SU-DHL-6 (cell line): Measurements from ENCODE around the gene TRDN.

Experiments used
- H2AFZ ChIP-seq: fragments of 200-600 bp; sonication (generic); 2 replicates; pipeline ENCODE4 v1.6.1; 2014; ENCODE audit warnings: low read depth, mild to moderate bottlenecking, moderate library complexity, mixed read lengths, antibody characterized with exemption, low read length; ENCODE audit not compliant: severe bottlenecking
- H3F3A ChIP-seq: fragments of 200-600 bp; shearing (Covaris generic); 2 replicates; pipeline ENCODE4 v1.6.0; 2016; ENCODE audit warnings: antibody characterized with exemption, mild to moderate bottlenecking; ENCODE audit not compliant: insufficient read depth
- H3K27ac ChIP-seq: fragments of 200-600 bp; sonication (generic); 2 replicates; pipeline ENCODE4 v1.5.1; 2016; ENCODE audit warnings: low read depth, mild to moderate bottlenecking, low read length, moderate library complexity, mixed read lengths
- H3K27me3 ChIP-seq: fragments of 200-600 bp; sonication (generic), shearing (Covaris generic); 2 replicates; pipeline ENCODE4 v1.6.0; 2014; ENCODE audit warnings: mild to moderate bottlenecking, low read length
- H3K36me3 ChIP-seq: fragments of 200-600 bp; sonication (generic); 2 replicates; pipeline ENCODE4 v1.6.1; 2014; ENCODE audit warnings: mild to moderate bottlenecking, low read length, mixed read lengths
- H3K4me2 ChIP-seq: fragments of 300-600, 200-600 bp; shearing (Covaris generic), sonication (generic); 2 replicates; pipeline ENCODE4 v1.6.0; 2014; ENCODE audit warnings: low read length, low read depth, mild to moderate bottlenecking; ENCODE audit not compliant: poor library complexity, severe bottlenecking
- H3K4me3 ChIP-seq: fragments of 200-600 bp; sonication (generic); 2 replicates; pipeline ENCODE4 v1.5.1; 2014; ENCODE audit warnings: antibody characterized with exemption, low read length, mild to moderate bottlenecking, mixed read lengths; ENCODE audit not compliant: insufficient read depth, poor library complexity, severe bottlenecking
- H3K79me2 ChIP-seq: fragments of 200-600 bp; sonication (generic); 2 replicates; pipeline ENCODE4 v1.6.1; 2014; ENCODE audit warnings: mild to moderate bottlenecking, low read length, moderate library complexity; ENCODE audit not compliant: insufficient read depth
- H3K9ac ChIP-seq: fragments of 200-600 bp; sonication (generic); 2 replicates; pipeline ENCODE4 v1.7.0; 2014; ENCODE audit warnings: mild to moderate bottlenecking, low read length
- H3K9me2 ChIP-seq: fragments of 200-600 bp; sonication (generic); replicated peaks from 2 replicates; pipeline ENCODE4 v1.6.1; 2014; ENCODE audit warnings: low read length; ENCODE audit not compliant: insufficient read depth
- H3K9me3 ChIP-seq: fragments of 200-600 bp; sonication (generic); 2 replicates; pipeline ENCODE4 v1.6.1; 2014; ENCODE audit warnings: low read length, mixed read lengths; ENCODE audit not compliant: insufficient read depth
- H4K20me1 ChIP-seq: fragments of 200-600 bp; sonication (generic); 2 replicates; pipeline ENCODE4 v1.6.1; 2014; ENCODE audit warnings: low read depth, mild to moderate bottlenecking, antibody characterized with exemption, low read length, moderate library complexity, mixed read lengths
- CTCF ChIP-seq: fragments of 200-600 bp; sonication (generic); IDR thresholded peaks from one replicate; pipeline ENCODE4 v1.5.1; 2017; ENCODE audit warnings: antibody characterized with exemption, mild to moderate bottlenecking, low read length, moderate library complexity; ENCODE audit not compliant: insufficient read depth, poor library complexity, severe bottlenecking
- EZH2phosphoT487 ChIP-seq: fragments of 200-600 bp; sonication (generic), shearing (Covaris generic); conservative IDR thresholded peaks from 2 replicates; pipeline ENCODE4 v1.6.1; 2018; ENCODE audit warnings: mild to moderate bottlenecking, antibody characterized with exemption, low read length, moderate library complexity, mixed read lengths

Gene TRDN

DNA sequence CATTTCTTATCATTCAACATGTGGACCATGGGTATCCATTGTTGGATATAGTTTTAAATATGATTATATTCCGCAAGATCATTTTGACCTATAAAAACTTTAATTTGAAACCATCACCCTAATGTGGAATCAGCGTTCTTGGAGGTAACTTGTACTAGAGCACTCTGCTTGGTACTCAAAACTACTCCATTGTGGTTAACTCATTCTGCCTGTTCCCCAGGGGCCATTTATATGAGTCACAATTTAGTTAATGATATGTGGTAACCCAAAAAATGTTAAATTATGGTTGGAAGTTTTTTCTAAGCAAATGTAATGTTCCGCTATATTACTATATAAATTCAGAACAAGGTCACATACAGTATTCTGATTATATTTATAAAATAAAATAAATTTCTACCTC is 109.3 kb downstream of the TRDN start:
- TF ChIP-seq EZH2phosphoT487 (no peak), CTCF (no peak)
- Histone ChIP-seq H3K9me3 (no peaks in the 10 kb centered on the region), H3K4me2 (no peak overlapping the region), H2AFZ (no peak overlapping the region), H3F3A (no peaks in the 10 kb centered on the region), H3K27me3 (no peaks in the 10 kb centered on the region), H3K27ac (no peak overlapping the region), H3K9me2 (0 out of 2 replicates have a peak, but pooled peaks cover 4% of the 10 kb centered on the region), H3K36me3 (no peaks in the 10 kb centered on the region), H4K20me1 (no peaks in the 10 kb centered on the region), H3K4me3 (no peak overlapping the region), H3K79me2 (no peaks in the 10 kb centered on the region), H3K9ac (no peak overlapping the region)

DNA sequence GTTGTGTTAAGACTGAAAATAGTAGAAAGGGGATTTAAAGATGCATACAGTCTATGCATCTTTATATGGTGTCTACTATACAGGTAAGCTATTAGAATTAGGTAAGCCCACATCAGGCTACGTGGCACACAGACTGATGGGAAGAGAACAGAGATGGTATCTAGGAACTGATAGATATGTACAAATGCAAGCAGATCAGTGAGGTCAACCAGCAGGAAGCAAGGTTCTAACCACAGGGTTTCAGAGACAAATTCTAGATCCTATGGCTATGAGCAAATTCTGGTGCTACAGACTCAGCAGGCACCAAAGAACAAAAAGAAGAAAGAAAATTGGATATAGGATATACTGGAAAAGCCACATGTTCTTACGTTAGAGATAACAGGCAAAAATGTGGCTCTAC is 110.6 kb downstream of the TRDN start:
- no peak overlapping the region for H3K4me3 ChIP-seq
- no peaks in the 10 kb centered on the region for H3F3A ChIP-seq
- H3K36me3 ChIP-seq = no peaks in the 10 kb centered on the region
- no peak overlapping the region for H3K27ac ChIP-seq
- no peaks in the 10 kb centered on the region for H3K27me3 ChIP-seq
- H3K4me2 ChIP-seq = no peak overlapping the region
- H4K20me1 ChIP-seq = no peaks in the 10 kb centered on the region
- TF ChIP-seq EZH2phosphoT487 (no peak), CTCF (no peak)
- 0 out of 2 replicates have a peak, but pooled peaks cover 4% of the 10 kb centered on the region for H3K9me2 ChIP-seq
- no peak overlapping the region for H3K9ac ChIP-seq
- H2AFZ ChIP-seq = no peak overlapping the region
- no peaks in the 10 kb centered on the region for H3K9me3 ChIP-seq
- H3K79me2 ChIP-seq = no peaks in the 10 kb centered on the region

DNA sequence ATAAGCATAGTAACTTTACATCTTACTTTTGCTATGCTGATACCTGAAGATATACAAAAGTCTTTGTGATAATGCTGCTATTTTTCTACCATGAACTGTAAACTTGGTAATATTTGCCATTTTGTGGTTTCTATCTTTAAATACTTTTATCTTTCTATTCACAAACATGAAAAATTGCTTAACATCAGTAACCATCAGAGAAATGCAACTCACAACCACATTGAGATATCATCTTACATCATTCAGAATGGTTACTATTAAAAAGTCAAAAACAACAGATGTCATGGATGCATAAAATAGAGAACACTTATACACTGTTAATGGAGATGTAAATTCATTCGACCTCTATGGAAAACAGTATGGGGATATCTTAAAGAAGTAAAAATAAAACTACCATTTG is 112.0 kb downstream of the TRDN start:
- Histone ChIP-seq H4K20me1 (no peaks in the 10 kb centered on the region), H2AFZ (no peak overlapping the region), H3F3A (no peaks in the 10 kb centered on the region), H3K9me2 (0 out of 2 replicates have a peak, but pooled peaks cover 4% of the 10 kb centered on the region), H3K27ac (no peak overlapping the region), H3K4me3 (no peak overlapping the region), H3K79me2 (no peaks in the 10 kb centered on the region), H3K36me3 (no peaks in the 10 kb centered on the region), H3K27me3 (no peaks in the 10 kb centered on the region), H3K9me3 (no peaks in the 10 kb centered on the region), H3K4me2 (no peak overlapping the region), H3K9ac (no peak overlapping the region)
- no peak for TF ChIP-seq CTCF
- no peak for TF ChIP-seq EZH2phosphoT487
